HG03159 (cell line): ENCODE measurements around the gene SLN.
A peak's percentile ranks its signal among the peaks of the same experiment; 100 is the strongest.

Experiments used
- ATAC-seq: cut with Tn5 transposase; IDR thresholded peaks from one replicate; pipeline ENCODE4 v1.9.1; 2021; ENCODE audit warnings: mild to moderate bottlenecking, moderate library complexity; ENCODE audit not compliant: unreplicated experiment

Gene SLN

GRCh38 chr11:107719557-107720302, 7.9 kb upstream of the SLN start:
- ATAC-seq: no peak

GRCh38 chr11:107719073-107719472, 7.2 kb upstream of the SLN start:
- ATAC-seq: no peak

GRCh38 chr11:107716884-107717532, 5.2 kb upstream of the SLN start:
- ATAC-seq: no peak

GRCh38 chr11:107713009-107713408, 1.2 kb upstream of the SLN start:
- no peak for ATAC-seq

GRCh38 chr11:107710301-107710700, 1.6 kb downstream of the SLN start:
- ATAC-seq: no peak

GRCh38 chr11:107708792-107709191, 3.1 kb downstream of the SLN start:
- no peak for ATAC-seq

- ATAC-seq: no peak
Observed at GRCh38 chr11:107707807-107708206, 4.0 kb downstream of the SLN start.

- no peak for ATAC-seq
Observed at GRCh38 chr11:107707215-107707671, 4.6 kb downstream of the SLN start.

GRCh38 chr11:107706531-107706930, 5.3 kb downstream of the SLN start:
- ATAC-seq: no peak

- no peak for ATAC-seq
Observed at GRCh38 chr11:107705027-107705426, 6.8 kb downstream of the SLN start.

GRCh38 chr11:107704451-107704850, 7.4 kb downstream of the SLN start:
- no peak for ATAC-seq

- no peak for ATAC-seq
Observed at GRCh38 chr11:107702723-107703122, 9.1 kb downstream of the SLN start.

GRCh38 chr11:107702109-107702660, 9.7 kb downstream of the SLN start:
- ATAC-seq: no peak

- ATAC-seq: no peak
Observed at GRCh38 chr11:107699371-107700285, 12.2 kb downstream of the SLN start.

GRCh38 chr11:107697291-107697690, 14.6 kb downstream of the SLN start:
- no peak for ATAC-seq

GRCh38 chr11:107696140-107696539, 15.7 kb downstream of the SLN start:
- no peak for ATAC-seq

- no peak for ATAC-seq
Observed at GRCh38 chr11:107695446-107695845, 16.4 kb downstream of the SLN start.

- ATAC-seq: no peak
Observed at GRCh38 chr11:107691000-107691750, 20.7 kb downstream of the SLN start.

GRCh38 chr11:107689317-107690202, 22.3 kb downstream of the SLN start:
- ATAC-seq: peak; percentile 78
